Loucy (cell line): ENCODE data around the gene PPFIA1.

Source experiments
- H2AFZ ChIP-seq: fragments of 200-600 bp; sonication (generic); 2 replicates; pipeline ENCODE4 v1.6.0; 2016; ENCODE audit warnings: antibody characterized with exemption, mild to moderate bottlenecking, low read length, moderate library complexity
- H3F3A ChIP-seq: fragments of 200-600 bp; 2 replicates; pipeline ENCODE4 v1.6.0; 2016; ENCODE audit warnings: antibody characterized with exemption, low read depth, mild to moderate bottlenecking
- H3K27me3 ChIP-seq: fragments of 200-600 bp; sonication (generic); 2 replicates; pipeline ENCODE4 v1.6.1; 2014; ENCODE audit warnings: low read length, mild to moderate bottlenecking; ENCODE audit not compliant: insufficient read depth, poor library complexity, severe bottlenecking
- H3K36me3 ChIP-seq: fragments of 200-600 bp; sonication (generic); 2 replicates; pipeline ENCODE4 v1.6.1; 2016; ENCODE audit warnings: low read length; ENCODE audit not compliant: insufficient read depth
- H3K4me1 ChIP-seq: fragments of 200-600 bp; sonication (generic); 2 replicates; pipeline ENCODE4 v1.5.1; 2014; ENCODE audit warnings: low read length, mild to moderate bottlenecking; ENCODE audit not compliant: insufficient read depth, poor library complexity, severe bottlenecking
- H3K4me2 ChIP-seq: fragments of 200-600 bp; sonication (generic); 2 replicates; pipeline ENCODE4 v1.6.0; 2014; ENCODE audit warnings: antibody characterized with exemption, low read length, low read depth, mild to moderate bottlenecking; ENCODE audit not compliant: poor library complexity, severe bottlenecking
- H3K4me3 ChIP-seq: fragments of 200-600 bp; sonication (generic); 2 replicates; pipeline ENCODE4 v1.5.1; 2014; ENCODE audit warnings: low read length, mild to moderate bottlenecking, mixed read lengths; ENCODE audit not compliant: poor library complexity, severe bottlenecking
- H3K79me2 ChIP-seq: fragments of 200-600 bp; sonication (generic); 2 replicates; pipeline ENCODE4 v1.6.1; 2014; ENCODE audit warnings: low read length; ENCODE audit not compliant: insufficient read depth
- H3K9ac ChIP-seq: fragments of 200-600 bp; sonication (generic); 2 replicates; pipeline ENCODE4 v1.6.0; 2014; ENCODE audit warnings: mild to moderate bottlenecking, low read depth, low read length, moderate library complexity; ENCODE audit not compliant: poor library complexity, severe bottlenecking
- H3K9me2 ChIP-seq: fragments of 200-600 bp; sonication (generic); replicated peaks from 2 replicates; pipeline ENCODE4 v1.6.1; 2016; ENCODE audit warnings: low read depth, low read length, mixed read lengths
- H3K9me3 ChIP-seq: fragments of 200-600 bp; sonication (generic); 2 replicates; pipeline ENCODE4 v1.6.1; 2014; ENCODE audit warnings: mild to moderate bottlenecking, antibody characterized with exemption, low read length, low read depth; ENCODE audit not compliant: insufficient read depth
- H4K20me1 ChIP-seq: fragments of 200-600 bp; sonication (generic); 2 replicates; pipeline ENCODE4 v1.6.0; 2014; ENCODE audit warnings: antibody characterized with exemption, low read length, mild to moderate bottlenecking; ENCODE audit not compliant: insufficient read depth, poor library complexity, severe bottlenecking
- EZH2phosphoT487 ChIP-seq: fragments of 200-600 bp; IDR thresholded peaks from 2 replicates; pipeline ENCODE4 v1.6.1; 2018; ENCODE audit warnings: antibody characterized with exemption, mild to moderate bottlenecking, moderate library complexity, borderline replicate concordance
- TF ChIP-seq, protein P1 (sequence below): fragments of 200-600 bp; sonication (generic); conservative IDR thresholded peaks from 2 replicates; pipeline ENCODE4 v1.5.1; 2014; ENCODE audit warnings: mild to moderate bottlenecking, antibody characterized with exemption, low read length

PPFIA1 gene

DNA sequence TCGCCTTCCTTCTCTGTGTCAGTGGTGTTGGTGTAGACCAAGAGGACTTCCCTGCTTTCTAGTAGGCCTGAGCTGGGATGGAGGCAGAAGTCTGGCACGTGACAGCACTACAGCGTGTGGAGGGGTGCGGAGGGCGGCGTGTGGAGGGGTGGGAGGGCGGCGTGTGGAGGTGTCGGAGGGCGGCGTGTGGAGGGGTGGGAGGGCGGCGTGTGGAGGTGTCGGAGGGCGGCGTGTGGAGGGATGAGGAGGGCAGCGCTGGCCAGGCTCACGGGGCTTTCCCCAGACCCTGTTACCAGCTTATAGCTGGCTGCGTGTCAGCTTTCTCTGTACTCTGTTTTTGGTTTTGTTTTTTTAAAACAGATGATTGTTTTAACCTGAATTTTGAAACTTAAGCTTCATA is 82.1 kb downstream of the PPFIA1 start:
- no peak for TF ChIP-seq EZH2phosphoT487
- TF ChIP-seq, protein P1, sequence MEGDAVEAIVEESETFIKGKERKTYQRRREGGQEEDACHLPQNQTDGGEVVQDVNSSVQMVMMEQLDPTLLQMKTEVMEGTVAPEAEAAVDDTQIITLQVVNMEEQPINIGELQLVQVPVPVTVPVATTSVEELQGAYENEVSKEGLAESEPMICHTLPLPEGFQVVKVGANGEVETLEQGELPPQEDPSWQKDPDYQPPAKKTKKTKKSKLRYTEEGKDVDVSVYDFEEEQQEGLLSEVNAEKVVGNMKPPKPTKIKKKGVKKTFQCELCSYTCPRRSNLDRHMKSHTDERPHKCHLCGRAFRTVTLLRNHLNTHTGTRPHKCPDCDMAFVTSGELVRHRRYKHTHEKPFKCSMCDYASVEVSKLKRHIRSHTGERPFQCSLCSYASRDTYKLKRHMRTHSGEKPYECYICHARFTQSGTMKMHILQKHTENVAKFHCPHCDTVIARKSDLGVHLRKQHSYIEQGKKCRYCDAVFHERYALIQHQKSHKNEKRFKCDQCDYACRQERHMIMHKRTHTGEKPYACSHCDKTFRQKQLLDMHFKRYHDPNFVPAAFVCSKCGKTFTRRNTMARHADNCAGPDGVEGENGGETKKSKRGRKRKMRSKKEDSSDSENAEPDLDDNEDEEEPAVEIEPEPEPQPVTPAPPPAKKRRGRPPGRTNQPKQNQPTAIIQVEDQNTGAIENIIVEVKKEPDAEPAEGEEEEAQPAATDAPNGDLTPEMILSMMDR, result no peak

DNA sequence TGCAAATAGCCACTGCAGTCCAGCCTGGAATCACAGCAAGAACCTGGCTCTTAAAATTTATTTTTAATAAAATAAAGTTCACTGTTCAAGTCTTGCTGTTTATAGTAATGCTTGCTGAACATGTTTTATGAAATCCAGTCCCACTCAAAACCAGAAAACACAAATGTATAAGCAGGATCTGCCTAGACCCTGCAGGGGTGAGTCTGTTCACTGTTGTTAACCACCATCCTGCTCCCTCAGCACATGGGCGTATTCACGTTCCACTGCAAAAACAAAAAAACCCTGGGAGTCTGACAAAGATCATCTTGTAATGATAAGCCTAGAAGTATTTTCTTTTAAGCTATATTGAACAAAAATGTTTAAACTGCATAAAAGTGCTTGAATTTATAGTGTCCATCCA is 82.8 kb downstream of the PPFIA1 start:
- peaks cover 4% of the 10 kb centered on the region for H4K20me1 ChIP-seq

More for the DNA sequence above, 82.1 kb downstream of the PPFIA1 start:
- H3K4me1 ChIP-seq, result no peaks in the 10 kb centered on the region
- H3K9me2 ChIP-seq, result no peaks in the 10 kb centered on the region
- peaks cover 4% of the 10 kb centered on the region for H4K20me1 ChIP-seq
- no peak overlapping the region for H2AFZ ChIP-seq
- H3F3A ChIP-seq, result no peaks in the 10 kb centered on the region
- H3K4me2 ChIP-seq, result no peak overlapping the region
- H3K36me3 ChIP-seq, result peaks cover 54% of the 10 kb centered on the region
- no peaks in the 10 kb centered on the region for H3K9me3 ChIP-seq
- no peaks in the 10 kb centered on the region for H3K79me2 ChIP-seq
- H3K9ac ChIP-seq, result no peak overlapping the region
- no peak overlapping the region for H3K4me3 ChIP-seq
- no peaks in the 10 kb centered on the region for H3K27me3 ChIP-seq

DNA sequence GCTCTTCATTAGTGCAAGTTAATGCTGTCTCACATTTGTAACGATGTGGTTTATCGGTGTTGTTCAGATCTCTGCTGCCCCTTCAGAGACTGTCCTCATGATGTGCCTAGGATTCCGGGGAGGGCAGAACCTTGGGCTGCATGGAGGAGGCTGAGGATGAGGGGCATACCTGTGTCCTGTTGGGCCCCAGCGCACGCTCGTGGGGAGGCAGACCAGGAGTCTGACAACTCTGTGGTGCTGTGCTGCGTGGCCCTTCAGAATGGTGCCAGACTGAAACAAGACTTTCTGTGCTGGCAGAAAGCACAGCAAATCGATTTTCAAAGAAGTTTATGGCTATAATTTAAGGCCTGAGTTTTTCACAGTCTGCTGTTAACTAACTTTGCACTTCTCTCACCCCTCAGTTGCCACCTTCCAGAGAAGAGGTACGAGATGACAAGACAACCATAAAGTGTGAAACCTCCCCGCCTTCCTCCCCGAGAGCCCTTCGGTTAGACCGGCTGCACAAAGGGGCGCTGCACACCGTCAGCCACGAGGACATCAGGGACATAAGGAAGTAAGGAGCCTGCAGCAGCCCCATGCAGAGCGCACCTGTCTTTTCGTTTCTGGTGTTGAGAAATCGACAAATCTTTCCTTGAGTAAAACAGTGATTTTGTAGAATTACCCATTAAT is 83.5 kb downstream of the PPFIA1 start:
- H3K27me3 ChIP-seq, result no peaks in the 10 kb centered on the region
- peaks cover 4% of the 10 kb centered on the region for H4K20me1 ChIP-seq
- H2AFZ ChIP-seq, result no peak overlapping the region
- H3K4me3 ChIP-seq, result no peak overlapping the region
- H3K79me2 ChIP-seq, result no peaks in the 10 kb centered on the region
- H3K36me3 ChIP-seq, result peaks cover 57% of the 10 kb centered on the region
- H3K9me3 ChIP-seq, result no peaks in the 10 kb centered on the region
- no peaks in the 10 kb centered on the region for H3F3A ChIP-seq
- no peaks in the 10 kb centered on the region for H3K9me2 ChIP-seq
- H3K4me1 ChIP-seq, result no peaks in the 10 kb centered on the region
- no peak overlapping the region for H3K4me2 ChIP-seq
- H3K9ac ChIP-seq, result no peak overlapping the region
- TF ChIP-seq, protein P1, result no peak
- TF ChIP-seq EZH2phosphoT487, result no peak

More for the DNA sequence above, 82.8 kb downstream of the PPFIA1 start:
- no peaks in the 10 kb centered on the region for H3K4me1 ChIP-seq
- H3K4me3 ChIP-seq, result no peak overlapping the region
- H3K27me3 ChIP-seq, result no peaks in the 10 kb centered on the region
- no peak overlapping the region for H2AFZ ChIP-seq
- H3K9me2 ChIP-seq, result no peaks in the 10 kb centered on the region
- no peaks in the 10 kb centered on the region for H3F3A ChIP-seq
- no peaks in the 10 kb centered on the region for H3K79me2 ChIP-seq
- H3K9ac ChIP-seq, result no peak overlapping the region
- peaks cover 56% of the 10 kb centered on the region for H3K36me3 ChIP-seq
- TF ChIP-seq, protein P1, result no peak
- no peaks in the 10 kb centered on the region for H3K9me3 ChIP-seq
- H3K4me2 ChIP-seq, result no peak overlapping the region
